ENCODE measurements around the gene HCRTR1.

- TF ChIP-seq EZH2 (IDR thresholded peaks at IDR 0.05; ENCODE audit: borderline replicate concordance, low read depth, low read length, severe bottlenecking) = no peak
- TF ChIP-seq POLR2AphosphoS5 (IDR thresholded peaks at IDR 0.05; ENCODE audit: insufficient read depth, low read depth, low read length) = no peak
- TF ChIP-seq POLR2A (IDR thresholded peaks at IDR 0.05; ENCODE audit: low read depth, low read length) = no peak
- no peak for TF ChIP-seq CTCF (IDR thresholded peaks at IDR 0.05; ENCODE audit: extremely low read depth in 1 of 2, insufficient read depth in 1 of 2, low read depth in 1 of 2, low read length in 2 of 2)
- TF ChIP-seq JUN (IDR thresholded peaks at IDR 0.05; ENCODE audit: borderline replicate concordance, insufficient read depth, insufficient read length, low read depth) = no peak
- no peak for TF ChIP-seq MAX (IDR thresholded peaks at IDR 0.05; ENCODE audit: insufficient read depth, insufficient read length)
- TF ChIP-seq FOS (IDR thresholded peaks at IDR 0.05; ENCODE audit: borderline replicate concordance, insufficient read depth, low read length) = no peak
- TF ChIP-seq GATA2 (IDR thresholded peaks at IDR 0.05; ENCODE audit: insufficient read depth, insufficient read length, low read depth, low read length) = no peak
Measured at GRCh38 chr1:31640964-31641363, 23.5 kb downstream of the HCRTR1 start.

Data from endothelial cell of umbilical vein (primary cell).